Heart right ventricle (tissue), 16 donors: ENCODE results near the gene NPTXR. TPM values are rescaled to one million over a fixed set of nuclear protein-coding genes. Genes with fewer than 3 reads are reported as not detected.

Source experiments
- ATAC-seq, 8 donors: fragments of 200-7000 bp; cut with Tn5 transposase; one replicate each; pipeline ENCODE4 v1.9.1; 2020; ENCODE audit warnings: mild to moderate bottlenecking in 8 of 8, moderate library complexity in 8 of 8, moderate number of reproducible peaks in 1 of 8
- DNase-seq, 2 donors: peaks; one replicate each; pipeline ENCODE4 v3.0.0-alpha.2; 2020
- H3K27ac ChIP-seq, 10 donors: fragments of 200-600 bp; sonication (generic) in 2 of 10; one replicate each; pipeline versions ENCODE4 v1.5.0 to v1.8.0; 2020 to 2022; ENCODE audit warnings: mild to moderate bottlenecking in 3 of 10
- H3K27me3 ChIP-seq, 7 donors: fragments of 200-600 bp; one replicate each; pipeline ENCODE4 v1.8.0; 2021 to 2022; ENCODE audit warnings: mild to moderate bottlenecking in 2 of 7
- H3K36me3 ChIP-seq, 9 donors: fragments of 200-600 bp; sonication (generic) in 1 of 9; one replicate each; pipeline versions ENCODE4 v1.5.0 to v1.8.0; 2020 to 2022; ENCODE audit warnings: mild to moderate bottlenecking in 2 of 9
- H3K4me1 ChIP-seq, 9 donors: fragments of 200-600 bp; sonication (generic) in 1 of 9; one replicate each; pipeline versions ENCODE4 v1.5.0 to v1.8.0; 2020 to 2022; ENCODE audit warnings: mild to moderate bottlenecking in 4 of 9
- H3K4me3 ChIP-seq, 10 donors: fragments of 200-600 bp; sonication (generic) in 2 of 10; one replicate each; pipeline versions ENCODE4 v1.5.0 to v1.8.0; 2020 to 2022; ENCODE audit warnings: mild to moderate bottlenecking in 7 of 10, moderate library complexity in 2 of 10
- H3K9me3 ChIP-seq, 11 donors: fragments of 200-600 bp in 10 of 11; sonication (generic) in 2 of 11; one replicate each; pipeline versions ENCODE4 v1.5.0 to v1.8.0; 2013 to 2022; ENCODE audit warnings: mild to moderate bottlenecking in 2 of 11, control low read depth in 1 of 11, moderate library complexity in 1 of 11
- CTCF ChIP-seq, 9 donors: fragments of 200-600 bp; sonication (generic) in 2 of 9; IDR thresholded peaks; one replicate each; pipeline versions ENCODE4 v1.5.0 to v1.8.0; 2021 to 2022; ENCODE audit warnings: antibody characterized with exemption in 9 of 9, mild to moderate bottlenecking in 5 of 9, moderate library complexity in 1 of 9
- WGBS, 2 donors: extraction: QIAGEN DNeasy Blood & Tissue Kit; methylation state at CpG; one replicate each; pipeline ENCODE4 v1.1.7; 2013; ENCODE audit warnings: inconsistent platforms in 1 of 2; 5-methylcytosine and 5-hydroxymethylcytosine counted together
- intact Hi-C, 10 donors: fragments of 100-400 bp; cut with DNase I; formaldehyde crosslinking; loops; one replicate each; pipeline versions ENCODE4 v1.11.1 to v1.14.2; 2022
- polyA plus RNA-seq, 2 donors: library from polyadenylated mRNA; stranded (reverse); fragments of 200-250 nt; gene quantifications; one replicate each; pipeline ENCODE4 v1.2.3, GENCODE V29; 2013
- total RNA-seq, 10 donors: library from RNA; stranded (reverse); fragmentation: NEBNext Ultra II Directional in 3 of 10; extraction: Animal tissue kit (Norgen Biotek cat#: 25700) in 3 of 10; gene quantifications; one replicate each; pipeline versions ENCODE4 v1.2.1 to v1.2.4, GENCODE V29; 2021 to 2023
- donor health status: Arrhythmogenic right ventricular cardiomyopathy.
- donor health status: ischemic (EF 13 %, LVEDD 7.1; RV severe dilation, severe dysfunction).
- donor health status: healthy with polysubstance abuse.
- donor health status: DM: no; HTN: yes; CAD: no.
- donor health status: DM: no; HTN: no; CAD: no.
- donor health status: ischemic (EF 25% LVEDD 6.9; RV normal size, moderate dysfunction).
- donor health status: ischemic (EF 25% LVEDD 5.7; RV mildly dilated, moderate dysfunction).
- donor health status: healthy.
- donor health status: DM: yes; HTN: yes; CAD: no.
- donor health status: Ischemic cardiomyopathy.
- donor health status: ischemic (EF 35%, LVEDD 5.7; RV mildly dilated, moderate dysfunction).
- donor health status: nonischemic (EF 11% LVEDD 7.7; RV severe dilation, severe dysfunction).
- donor health status: DM: yes; HTN: yes; CAD: no.
- donor health status: PGD.
- donor health status: ischemic (EF 29% LVEDD 5.4; RV normal size, mild dysfunction).
- donor health status: nonischemic (EF 23%, LVEDD 6.1; RV moderate dilation, normal function).

NPTXR gene
- total and polyA plus RNA-seq, 12 donors: 8.6 to 32.9 (median 21.4) TPM

DNA sequence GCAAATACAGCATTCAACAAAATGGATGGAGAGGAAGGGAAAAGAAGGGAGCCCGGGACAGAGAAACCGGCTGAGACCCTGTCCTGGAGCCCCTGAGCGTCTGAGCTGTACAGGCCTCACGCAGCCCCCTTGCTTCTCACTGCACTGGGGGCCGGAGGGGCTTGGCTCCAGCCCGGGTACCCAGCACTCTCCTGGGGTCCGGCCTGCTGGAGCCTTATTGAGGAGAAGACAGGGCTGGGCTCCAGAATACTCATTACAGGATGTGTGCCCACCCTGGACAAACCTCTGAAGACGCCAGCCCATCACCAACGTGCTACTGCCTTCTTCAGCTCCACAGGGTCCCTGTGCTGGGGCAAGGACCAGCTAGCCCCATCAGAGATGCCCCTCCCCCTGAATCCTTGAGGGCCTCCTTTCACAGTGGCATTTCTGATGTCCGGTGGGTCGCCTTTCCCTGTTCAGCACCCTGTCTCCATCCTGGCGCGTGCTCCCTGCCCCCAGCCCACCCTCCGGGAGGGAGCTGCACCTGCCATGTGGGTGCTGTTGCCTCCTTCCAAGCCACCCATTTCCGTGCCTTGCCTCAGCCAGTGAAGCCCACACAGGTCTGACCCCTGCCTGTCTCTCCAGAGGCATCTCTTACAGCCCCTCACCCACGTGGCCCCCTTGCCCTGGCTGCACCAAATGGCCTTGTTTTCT, 73.4 kb downstream of the NPTXR start:
- no peak for ATAC-seq
- DNase-seq: no peak
- Histone ChIP-seq H3K27ac (no peak overlapping the region), H3K36me3 (no peaks in the 10 kb centered on the region), H3K9me3 (no peaks in the 10 kb centered on the region), H3K4me1 (peaks cover 0 to 4% (median 0%) of the 10 kb centered on the region in 9 donors), H3K27me3 (peaks cover 0 to 7% (median 0%) of the 10 kb centered on the region in 7 donors), H3K4me3 (no peak overlapping the region)
- intact Hi-C loops: loop anchor here in 7 of 10 donors (5.0 to 10.0 kb wide), 7 partner anchors 54 to 364 kb away; partner anchors contain the start of gene NPTXR (in 2 of the 7)
- no peak for TF ChIP-seq CTCF (IDR thresholded peaks at IDR 0.05)
- 92 to 94% methylated on average over 16 of the region's 16 CpGs for WGBS, 2 donors

Other genes with a start within 250 kb of the NPTXR start
- gene FAM227A, start 187.6 kb downstream of the NPTXR start, total RNA-seq: under 1 TPM; 0.11 to 0.97 (median 0.46) TPM
- under 1 TPM; 0.19 to 0.66 TPM for gene FAM227A, start 187.6 kb downstream of the NPTXR start, polyA plus RNA-seq
- 10 to 100 TPM; 33.8 to 51.0 (median 40.5) TPM for gene CBY1, start 187.4 kb downstream of the NPTXR start, total RNA-seq
- 10 to 100 TPM; 41.6 to 74.7 TPM for gene CBY1, start 187.4 kb downstream of the NPTXR start, polyA plus RNA-seq
- 10 to 100 TPM; 55.7 to 86.2 (median 72.2) TPM for gene TOMM22, start 162.1 kb downstream of the NPTXR start, total RNA-seq
- gene TOMM22, start 162.1 kb downstream of the NPTXR start, polyA plus RNA-seq: 10 to 100 TPM; 23.0 to 40.7 TPM
- gene JOSD1, start 143.1 kb downstream of the NPTXR start, total RNA-seq: 10 to 100 TPM; 13.7 to 37.3 (median 21.8) TPM
- gene JOSD1, start 143.1 kb downstream of the NPTXR start, polyA plus RNA-seq: 10 to 100 TPM in 1 of 2 donors, 1 to 10 TPM in 1; 9.6 to 24.2 TPM
- gene GTPBP1, start 138.1 kb downstream of the NPTXR start, total RNA-seq: 10 to 100 TPM; 23.0 to 53.2 (median 34.2) TPM
- gene GTPBP1, start 138.1 kb downstream of the NPTXR start, polyA plus RNA-seq: 10 to 100 TPM; 13.5 to 18.4 TPM
- gene SUN2, start 88.0 kb downstream of the NPTXR start, total RNA-seq: 100 to 1,000 TPM in 5 of 10 donors, 10 to 100 TPM in 5; 70.2 to 178 (median 97.2) TPM
- 100 to 1,000 TPM in 1 of 2 donors, 10 to 100 TPM in 1; 38.6 to 112 TPM for gene SUN2, start 88.0 kb downstream of the NPTXR start, polyA plus RNA-seq
- 10 to 100 TPM in 4 of 10 donors, 1 to 10 TPM in 6; 8.3 to 11.7 (median 9.9) TPM for gene DNAL4, start 49.9 kb downstream of the NPTXR start, total RNA-seq
- 10 to 100 TPM in 1 of 2 donors, 1 to 10 TPM in 1; 7.7 to 10.7 TPM for gene DNAL4, start 49.9 kb downstream of the NPTXR start, polyA plus RNA-seq
- 10 to 100 TPM; 28.2 to 49.1 (median 37.3) TPM for gene CBX6, start 28.2 kb upstream of the NPTXR start, total RNA-seq
- 10 to 100 TPM; 17.4 to 23.9 TPM for gene CBX6, start 28.2 kb upstream of the NPTXR start, polyA plus RNA-seq
- 1 to 10 TPM in 5 of 10 donors, under 1 TPM in 4, not detected in 1; 0.20 to 5.6 (median 1.0) TPM for gene APOBEC3A, start 113.6 kb upstream of the NPTXR start, total RNA-seq
- under 1 TPM in 1 of 2 donors, not detected in 1; 0.22 TPM for gene APOBEC3A, start 113.6 kb upstream of the NPTXR start, polyA plus RNA-seq
- gene APOBEC3B, start 138.3 kb upstream of the NPTXR start, total RNA-seq: 1 to 10 TPM in 7 of 10 donors, under 1 TPM in 3; 0.55 to 6.4 (median 1.3) TPM
- gene APOBEC3B, start 138.3 kb upstream of the NPTXR start, polyA plus RNA-seq: under 1 TPM; 0.29 to 0.77 TPM
- 10 to 100 TPM; 23.2 to 43.3 (median 25.7) TPM for gene APOBEC3C, start 170.2 kb upstream of the NPTXR start, total RNA-seq
- gene APOBEC3C, start 170.2 kb upstream of the NPTXR start, polyA plus RNA-seq: 10 to 100 TPM in 1 of 2 donors, 1 to 10 TPM in 1; 9.8 to 17.2 TPM
- gene APOBEC3D, start 177.1 kb upstream of the NPTXR start, total RNA-seq: 1 to 10 TPM in 6 of 10 donors, under 1 TPM in 4; 0.55 to 2.7 (median 1.1) TPM
- 1 to 10 TPM in 1 of 2 donors, under 1 TPM in 1; 0.52 to 2.1 TPM for gene APOBEC3D, start 177.1 kb upstream of the NPTXR start, polyA plus RNA-seq
- gene APOBEC3F, start 196.8 kb upstream of the NPTXR start, total RNA-seq: 10 to 100 TPM in 1 of 10 donors, 1 to 10 TPM in 9; 2.9 to 10.2 (median 5.1) TPM
- gene APOBEC3F, start 196.8 kb upstream of the NPTXR start, polyA plus RNA-seq: 10 to 100 TPM in 1 of 2 donors, 1 to 10 TPM in 1; 1.3 to 11.6 TPM
- gene APOBEC3G, start 233.2 kb upstream of the NPTXR start, total RNA-seq: 10 to 100 TPM in 1 of 10 donors, 1 to 10 TPM in 9; 1.9 to 17.7 (median 3.0) TPM
- gene APOBEC3G, start 233.2 kb upstream of the NPTXR start, polyA plus RNA-seq: 1 to 10 TPM; 3.1 to 5.6 TPM